CD8-positive, alpha-beta memory T cell (primary cell): Measurements from ENCODE around the gene SPTBN4. TPM values are rescaled to one million over a fixed set of nuclear protein-coding genes. Genes with fewer than 3 reads are reported as not detected.
A peak's percentile ranks its signal among the peaks of the same experiment; 100 is the strongest.
"Not testable (repeated sequence)": the region's sequence is repeated elsewhere in the genome, so short reads cannot be mapped to it uniquely, and the experiment has no call there.

Experiments used
- CTCF ChIA-PET: fragments of 350-600 bp; sonication (Branson Sonifier 250); formaldehyde crosslinking; loops from one replicate; lab custom pipeline; 2021; ENCODE audit warnings: antibody characterized with exemption; lab: Charles Lee
- POLR2A ChIA-PET: fragments of 350-600 bp; sonication (Branson Sonifier 250); formaldehyde crosslinking; loops from one replicate; lab custom pipeline; 2021; ENCODE audit warnings: antibody characterized with exemption; lab: Charles Lee
- DNase-seq, 5 donors: peaks; one replicate each; pipeline versions ENCODE4 v3.0.0 to v3.0.0-alpha.2; 2020 to 2022; ENCODE audit warnings: mixed read lengths in 1 of 5
- H3K27ac ChIP-seq: one replicate; pipeline ENCODE4 v1.7.0; 2013; ENCODE audit warnings: low read depth, mild to moderate bottlenecking, low read length, moderate library complexity
- H3K27me3 ChIP-seq: 2 replicates; pipeline ENCODE4 v1.7.0; 2013; ENCODE audit warnings: low read length, mild to moderate bottlenecking; ENCODE audit not compliant: insufficient read depth, poor library complexity, severe bottlenecking
- H3K36me3 ChIP-seq: 2 replicates; pipeline ENCODE4 v1.7.0; 2013; ENCODE audit warnings: mild to moderate bottlenecking, low read length, moderate library complexity; ENCODE audit not compliant: insufficient read depth
- H3K4me1 ChIP-seq: 2 replicates; pipeline ENCODE4 v1.7.0; 2013; ENCODE audit warnings: mild to moderate bottlenecking, low read length, moderate library complexity; ENCODE audit not compliant: insufficient read depth
- H3K4me3 ChIP-seq: 2 replicates; pipeline ENCODE4 v1.7.0; 2013; ENCODE audit warnings: mild to moderate bottlenecking, low read length
- H3K9me3 ChIP-seq: 2 replicates; pipeline ENCODE4 v1.7.0; 2013; ENCODE audit warnings: mild to moderate bottlenecking, low read length
- H3K27ac Mint-ChIP-seq, 8 donors: one replicate each; pipeline ENCODE4 v1.8.0; 2020 to 2021; ENCODE audit warnings: mixed read lengths in 8 of 8, mild to moderate bottlenecking in 6 of 8, inconsistent platforms in 3 of 8, moderate library complexity in 3 of 8
- H3K27me3 Mint-ChIP-seq, 2 donors: one replicate each; pipeline ENCODE4 v1.8.0; 2020 to 2021; ENCODE audit warnings: mixed read lengths in 2 of 2, mild to moderate bottlenecking in 1 of 2, moderate library complexity in 1 of 2
- H3K36me3 Mint-ChIP-seq, 3 donors: one replicate each; pipeline ENCODE4 v1.8.0; 2020 to 2021; ENCODE audit warnings: mixed read lengths in 3 of 3, inconsistent platforms in 1 of 3, mild to moderate bottlenecking in 1 of 3
- H3K4me1 Mint-ChIP-seq, 3 donors: one replicate each; pipeline ENCODE4 v1.8.0; 2020 to 2021; ENCODE audit warnings: mixed read lengths in 3 of 3, inconsistent platforms in 1 of 3, mild to moderate bottlenecking in 1 of 3
- H3K4me3 Mint-ChIP-seq, 7 donors: one replicate each; pipeline ENCODE4 v1.8.0; 2020 to 2021; ENCODE audit warnings: mixed read lengths in 7 of 7, mild to moderate bottlenecking in 6 of 7, moderate library complexity in 4 of 7, inconsistent platforms in 2 of 7
- H3K9me3 Mint-ChIP-seq, 5 donors: one replicate each; pipeline ENCODE4 v1.8.0; 2020 to 2022; ENCODE audit warnings: mixed read lengths in 5 of 5, mild to moderate bottlenecking in 3 of 5, moderate library complexity in 2 of 5, inconsistent platforms in 1 of 5
- polyA plus RNA-seq: library from polyadenylated mRNA; unstranded; fragments of 300-500 nt; fragmentation: Illumina TruSeq; gene quantifications from one replicate; pipeline ENCODE4 v1.2.3, GENCODE V29; 2021
- total RNA-seq, 2 experiments: library from RNA; stranded (reverse); gene quantifications; one replicate each; pipeline ENCODE4 v1.2.3, GENCODE V29; 2021

Gene SPTBN4
- total and polyA plus RNA-seq, 3 experiments from 2014 or later = 0.49 to 1.2 TPM; not detected in 1

- Histone ChIP-seq H3K27me3 (peaks cover 5% of the 10 kb centered on the region), H3K9me3 (no peaks in the 10 kb centered on the region), H3K36me3 (no peaks in the 10 kb centered on the region), H3K4me1 (peaks cover 18% of the 10 kb centered on the region), H3K4me3 (no peak overlapping the region), H3K27ac (peak overlapping the region; percentile 10)
- Mint-ChIP-seq H3K27ac (peak overlapping the region in 3 of 8 donors; percentile 8 to 93 (median 74)), H3K4me3 (peak overlapping the region in 6 of 7 donors; percentile 44 to 89 (median 77)), H3K4me1 (peaks cover 12 to 24% (median 18%) of the 10 kb centered on the region in 3 donors), H3K36me3 (no peaks in the 10 kb centered on the region), H3K9me3 (peaks cover 0 to 6% (median 0%) of the 10 kb centered on the region in 5 donors), H3K27me3 (peaks cover 29 to 36% of the 10 kb centered on the region in 2 donors)
- DNase-seq = peak in 3 of 5 donors; percentile 5 to 51 (median 14)
- ChIA-PET POLR2A (no interaction called here), CTCF (no interaction called here)
Measured at GRCh38 chr19:40530091-40530901, 63.5 kb downstream of the SPTBN4 start.

- H3K4me3 ChIP-seq = no peak overlapping the region
- no peaks in the 10 kb centered on the region for H3K9me3 ChIP-seq
- H3K4me1 ChIP-seq = peaks cover 18% of the 10 kb centered on the region
- Mint-ChIP-seq H3K36me3 (no peaks in the 10 kb centered on the region), H3K4me1 (peaks cover 12 to 21% (median 18%) of the 10 kb centered on the region in 3 donors), H3K27me3 (peaks cover 28 to 38% of the 10 kb centered on the region in 2 donors), H3K9me3 (peaks cover 0 to 6% (median 0%) of the 10 kb centered on the region in 5 donors), H3K27ac (no peak overlapping the region), H3K4me3 (peak overlapping the region in 1 of 7 donors; percentile 14)
- no peak overlapping the region for H3K27ac ChIP-seq
- ChIA-PET CTCF (interaction anchor here (0.8 to 2.0 kb wide), 3 partner anchors 65 to 101 kb away, joined by 3 to 8 read pairs (median 5); no protein-coding TSS in a partner anchor), POLR2A (no interaction called here)
- H3K27me3 ChIP-seq = peaks cover 5% of the 10 kb centered on the region
- no peaks in the 10 kb centered on the region for H3K36me3 ChIP-seq
- no peak for DNase-seq
Measured at GRCh38 chr19:40533508-40533907, 66.7 kb downstream of the SPTBN4 start.

GRCh38 chr19:40534148-40534547 lies 67.3 kb downstream of the SPTBN4 start:
- peaks cover 12 to 17% (median 14%) of the 10 kb centered on the region in 3 donors for H3K4me1 Mint-ChIP-seq
- H3K27me3 Mint-ChIP-seq = peaks cover 25 to 38% of the 10 kb centered on the region in 2 donors
- POLR2A ChIA-PET = no interaction called here

DNA sequence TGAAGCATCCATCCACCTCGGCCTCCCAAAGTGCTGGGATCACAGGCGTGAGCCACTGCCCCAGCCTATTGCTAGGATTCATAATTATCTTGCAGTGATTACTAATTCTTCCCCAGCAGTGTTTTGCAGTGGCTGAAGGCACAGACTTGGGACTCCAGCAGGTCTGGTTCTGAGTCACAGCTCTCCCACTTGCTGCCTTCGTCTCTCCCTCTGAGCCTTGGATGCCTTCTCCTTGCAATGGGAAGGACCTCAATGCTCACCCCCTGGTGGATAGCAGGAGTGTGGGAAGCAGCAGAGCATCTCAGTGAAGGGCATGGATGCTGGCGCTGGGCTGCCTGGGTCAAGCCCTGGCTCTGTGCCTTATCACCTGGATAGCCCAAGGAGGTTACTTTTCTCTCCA lies 72.3 kb downstream of the SPTBN4 start:
- H3K9me3 ChIP-seq = no peaks in the 10 kb centered on the region
- H3K4me1 ChIP-seq = no peaks in the 10 kb centered on the region
- Mint-ChIP-seq H3K36me3 (no peaks in the 10 kb centered on the region), H3K4me3 (no peak overlapping the region), H3K27me3 (peaks cover 9 to 18% of the 10 kb centered on the region in 2 donors), H3K9me3 (peaks cover 0 to 2% (median 0%) of the 10 kb centered on the region in 5 donors), H3K4me1 (no peaks in the 10 kb centered on the region), H3K27ac (no peak overlapping the region)
- DNase-seq = no peak
- no peak overlapping the region for H3K27ac ChIP-seq
- no peaks in the 10 kb centered on the region for H3K36me3 ChIP-seq
- H3K27me3 ChIP-seq = no peaks in the 10 kb centered on the region
- ChIA-PET CTCF (interaction anchor here (2.0 kb wide), 1 partner anchor 96 kb away, joined by 4 read pairs; no protein-coding TSS in a partner anchor), POLR2A (no interaction called here)
- no peak overlapping the region for H3K4me3 ChIP-seq

More at GRCh38 chr19:40534148-40534547, 67.3 kb downstream of the SPTBN4 start:
- H3K4me3 Mint-ChIP-seq = no peak overlapping the region
- Histone ChIP-seq H3K4me3 (no peak overlapping the region), H3K36me3 (no peaks in the 10 kb centered on the region), H3K27ac (no peak overlapping the region), H3K27me3 (peaks cover 5% of the 10 kb centered on the region), H3K4me1 (peaks cover 14% of the 10 kb centered on the region), H3K9me3 (no peaks in the 10 kb centered on the region)
- CTCF ChIA-PET = interaction anchor here (1.0 to 1.8 kb wide), 2 partner anchors 14 to 100 kb away, joined by 5 to 8 read pairs; no protein-coding TSS in a partner anchor
- peaks cover 0 to 6% (median 0%) of the 10 kb centered on the region in 5 donors for H3K9me3 Mint-ChIP-seq
- H3K27ac Mint-ChIP-seq = no peak overlapping the region
- H3K36me3 Mint-ChIP-seq = no peaks in the 10 kb centered on the region
- no peak for DNase-seq

DNA sequence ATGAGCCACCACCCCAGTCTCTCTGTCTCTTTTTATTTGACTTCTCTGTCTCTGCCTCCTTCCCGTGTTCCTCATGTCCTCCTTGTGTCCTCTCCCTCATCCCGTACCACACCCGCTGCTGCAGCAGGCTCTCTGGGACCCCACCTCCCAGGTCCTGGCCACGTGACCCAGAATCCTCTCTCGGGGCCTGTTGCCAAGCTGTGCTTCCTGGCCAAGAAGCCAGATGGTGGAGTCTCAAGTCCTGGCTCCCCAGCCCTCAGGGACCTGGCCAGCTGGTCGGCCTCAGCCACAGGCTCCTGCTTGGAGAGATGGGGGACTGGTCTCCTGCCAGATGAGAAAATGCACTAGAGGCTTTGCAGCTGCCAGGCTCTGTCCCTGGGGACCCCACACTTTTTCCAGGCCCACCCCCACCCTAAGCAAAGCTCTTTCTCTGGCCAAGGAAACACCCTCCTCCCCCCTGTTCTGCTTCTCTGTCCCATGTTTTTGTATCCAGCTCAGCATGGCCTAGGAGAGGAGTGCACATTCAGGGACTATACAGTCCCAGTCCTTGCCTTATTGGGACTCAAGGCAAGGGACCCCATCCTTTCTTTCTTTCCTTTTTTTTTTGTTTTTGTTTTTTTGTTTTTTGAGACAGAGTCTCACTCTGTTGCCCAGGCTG lies 75.5 kb downstream of the SPTBN4 start:
- Histone ChIP-seq H3K4me3 (no peak overlapping the region), H3K36me3 (no peaks in the 10 kb centered on the region), H3K4me1 (no peaks in the 10 kb centered on the region), H3K9me3 (no peaks in the 10 kb centered on the region), H3K27ac (no peak overlapping the region), H3K27me3 (no peaks in the 10 kb centered on the region)
- CTCF ChIA-PET = interaction anchor here (0.8 to 2.7 kb wide), 3 partner anchors 58 to 122 kb away, joined by 3 to 22 read pairs (median 3); no protein-coding TSS in a partner anchor
- Mint-ChIP-seq H3K36me3 (peaks cover 0 to 3% (median 1%) of the 10 kb centered on the region in 3 donors), H3K9me3 (peaks cover 0 to 5% (median 2%) of the 10 kb centered on the region in 5 donors), H3K27me3 (peaks cover 4 to 15% of the 10 kb centered on the region in 2 donors), H3K27ac (peak overlapping the region in 1 of 8 donors; percentile 38), H3K4me1 (no peaks in the 10 kb centered on the region), H3K4me3 (no peak overlapping the region)
- no peak for DNase-seq
- POLR2A ChIA-PET = no interaction called here

DNA sequence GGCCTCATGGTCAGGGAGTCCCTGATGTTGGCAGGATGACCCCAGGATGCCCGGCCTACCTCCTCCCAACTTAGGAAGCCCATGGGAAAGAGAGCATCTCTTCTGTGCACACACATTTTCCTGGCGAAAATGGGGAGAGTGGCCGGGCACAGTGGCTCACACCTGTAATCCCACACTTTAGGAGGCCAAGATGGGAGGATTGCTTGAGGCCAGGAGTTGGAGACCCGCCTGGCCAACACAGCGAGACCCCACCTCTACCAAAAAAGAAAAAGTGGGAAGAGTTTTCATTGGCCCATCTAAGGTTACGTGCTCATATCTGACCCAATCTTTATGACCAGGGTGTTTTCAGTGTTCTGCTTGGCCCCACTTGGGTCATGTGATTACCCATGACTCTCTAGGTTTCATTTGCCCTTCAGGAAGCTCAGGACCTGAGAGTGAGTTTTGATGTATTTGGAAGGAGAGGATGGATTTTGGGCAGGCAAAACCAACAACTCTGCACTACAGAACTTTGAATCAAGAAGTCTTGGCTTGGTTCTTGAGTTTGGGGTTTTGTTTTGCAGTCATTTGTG lies 76.3 kb downstream of the SPTBN4 start:
- H3K4me1 Mint-ChIP-seq = no peaks in the 10 kb centered on the region
- ChIA-PET CTCF (interaction anchor here (0.8 kb wide), 1 partner anchor 123 kb away, joined by 3 read pairs; no protein-coding TSS in a partner anchor), POLR2A (no interaction called here)
- no peaks in the 10 kb centered on the region for H3K4me1 ChIP-seq
- H3K36me3 Mint-ChIP-seq = peaks cover 0 to 3% (median 1%) of the 10 kb centered on the region in 3 donors
- peaks cover 0 to 5% (median 2%) of the 10 kb centered on the region in 5 donors for H3K9me3 Mint-ChIP-seq
- no peak overlapping the region for H3K4me3 ChIP-seq
- no peak for DNase-seq
- peaks cover 5% of the 10 kb centered on the region for H3K27me3 ChIP-seq
- peaks cover 7 to 22% of the 10 kb centered on the region in 2 donors for H3K27me3 Mint-ChIP-seq
- no peak overlapping the region for H3K27ac ChIP-seq
- H3K4me3 Mint-ChIP-seq = no peak overlapping the region
- no peaks in the 10 kb centered on the region for H3K9me3 ChIP-seq
- H3K27ac Mint-ChIP-seq = no peak overlapping the region
- no peaks in the 10 kb centered on the region for H3K36me3 ChIP-seq

GRCh38 chr19:40546153-40546841 lies 79.5 kb downstream of the SPTBN4 start:
- peaks cover 14% of the 10 kb centered on the region for H3K27me3 ChIP-seq
- H3K4me3 Mint-ChIP-seq, H3K4me3 ChIP-seq, H3K36me3 ChIP-seq, POLR2A ChIA-PET, H3K4me1 ChIP-seq, H3K36me3 Mint-ChIP-seq, H3K9me3 ChIP-seq, H3K9me3 Mint-ChIP-seq, DNase-seq, H3K27ac ChIP-seq, H3K4me1 Mint-ChIP-seq, H3K27ac Mint-ChIP-seq, CTCF ChIA-PET: not testable (repeated sequence)
- H3K27me3 Mint-ChIP-seq = peaks cover 22 to 43% of the 10 kb centered on the region in 2 donors
